NCI-H2171 (cell line): Measurements from ENCODE around the gene MAPK6.
"Not testable (repeated sequence)": the region's sequence is repeated elsewhere in the genome, so short reads cannot be mapped to it uniquely, and the experiment has no call there.

Experiments used
- DNase-seq: peaks from one replicate; lab custom pipeline; 2025; lab: John Stamatoyannopoulos, UW

MAPK6 gene

DNA sequence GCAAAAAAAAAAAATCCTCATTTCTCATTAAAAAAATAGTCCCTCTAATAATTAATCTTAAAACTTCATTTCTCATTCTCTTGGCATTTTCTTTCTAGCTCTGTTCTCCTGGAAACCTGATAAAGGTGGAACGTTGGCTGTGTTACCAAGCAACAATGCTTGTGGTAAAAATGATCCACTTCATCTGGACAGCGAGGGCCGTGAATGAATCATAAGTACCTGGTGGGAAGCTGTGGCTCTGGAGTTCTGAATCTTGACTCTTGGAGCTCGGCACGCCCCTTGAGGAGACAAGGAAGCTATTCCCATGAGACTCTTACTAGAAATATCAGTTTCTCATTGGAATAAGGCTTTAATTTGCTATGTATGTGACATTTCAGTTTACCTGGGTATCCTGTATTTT, 61.0 kb downstream of the MAPK6 start:
- no peak for DNase-seq

DNA sequence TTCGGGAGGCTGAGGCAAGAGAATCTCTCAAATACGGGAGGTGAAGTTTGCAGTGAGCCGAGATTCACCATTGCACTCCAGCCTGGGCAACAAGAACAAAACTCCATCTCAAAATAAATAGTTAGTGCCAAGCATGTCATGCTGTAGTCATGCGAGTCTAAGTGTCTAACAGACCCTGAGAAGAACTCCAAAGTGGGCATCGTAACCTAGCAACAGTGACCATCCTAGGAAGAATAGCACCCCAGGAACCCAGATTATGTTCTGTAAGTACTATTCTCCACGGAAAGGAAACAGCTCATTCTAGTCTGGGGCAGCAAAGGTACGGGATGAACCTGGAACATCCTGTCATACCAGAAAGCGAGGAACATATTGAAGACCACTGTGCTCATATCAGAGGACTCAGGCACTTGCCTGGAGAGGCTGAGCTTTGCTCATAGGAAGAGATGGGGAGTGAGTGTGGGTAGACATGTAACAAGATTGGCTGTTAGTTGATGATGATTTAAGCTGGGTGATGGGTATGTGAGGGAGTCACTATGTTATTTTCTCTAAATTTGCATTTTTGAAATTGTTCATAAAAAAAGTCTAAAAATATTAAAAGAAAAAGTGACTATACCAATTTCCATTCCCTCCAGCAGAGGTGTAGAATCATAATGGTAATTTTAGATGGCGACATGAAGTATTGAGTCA, 61.8 kb downstream of the MAPK6 start:
- no peak for DNase-seq

DNA sequence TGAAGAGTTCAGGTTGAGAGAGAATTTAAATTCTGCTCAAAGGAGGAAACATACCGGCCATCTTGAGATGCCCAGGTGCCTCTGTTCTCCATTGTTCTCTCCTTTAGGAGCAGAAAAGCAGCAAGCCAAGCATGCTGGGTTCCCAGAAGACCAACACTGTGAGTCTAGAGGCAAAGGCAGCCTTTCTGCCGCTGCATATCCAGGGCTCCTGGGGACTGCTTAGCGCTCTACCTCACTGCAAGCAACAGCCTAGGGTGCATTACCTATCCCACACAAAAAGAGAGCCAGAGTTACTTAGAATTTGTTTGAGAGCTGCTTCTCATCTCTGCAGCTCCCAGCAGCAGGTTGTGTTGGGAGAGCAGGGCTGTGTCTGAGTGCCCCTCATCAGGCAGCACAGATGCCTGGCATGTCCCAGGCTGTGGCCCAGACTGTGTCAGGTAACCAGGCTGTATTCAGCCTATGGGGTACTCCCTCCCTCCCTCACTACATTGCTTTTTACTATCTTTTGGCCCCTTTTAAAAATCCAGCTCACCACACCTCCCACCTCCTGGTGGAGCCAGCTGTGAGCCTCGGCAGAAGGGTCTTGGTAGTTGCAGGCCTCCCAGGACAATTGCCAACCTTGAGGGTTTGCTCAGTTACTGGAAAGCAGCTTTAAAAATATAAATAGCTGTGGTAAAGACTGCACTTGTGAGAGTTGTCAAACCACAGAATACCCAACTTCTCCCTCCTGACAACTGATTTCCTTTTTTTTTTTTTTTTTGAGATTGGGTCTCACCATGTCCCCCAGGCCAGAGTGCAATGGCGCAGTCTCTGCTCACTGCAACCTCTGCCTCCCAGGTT, 63.4 kb downstream of the MAPK6 start:
- DNase-seq, result no peak

DNA sequence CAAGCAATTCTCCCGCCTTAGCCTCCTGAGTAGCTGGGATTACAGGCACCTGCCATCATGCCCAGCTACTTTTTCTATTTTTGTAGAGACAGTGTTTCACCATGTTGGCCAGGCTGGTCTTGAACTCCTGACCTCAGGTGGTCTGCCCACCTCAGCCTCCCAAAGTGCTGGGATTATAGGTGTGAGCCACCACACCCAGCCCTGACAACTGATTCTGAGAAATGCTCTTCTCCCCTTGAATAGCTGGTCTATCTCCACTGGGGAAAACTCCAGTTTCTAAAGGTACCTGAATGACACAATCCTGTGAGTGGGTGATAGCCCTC, 64.0 kb downstream of the MAPK6 start:
- not testable (repeated sequence) for DNase-seq

DNA sequence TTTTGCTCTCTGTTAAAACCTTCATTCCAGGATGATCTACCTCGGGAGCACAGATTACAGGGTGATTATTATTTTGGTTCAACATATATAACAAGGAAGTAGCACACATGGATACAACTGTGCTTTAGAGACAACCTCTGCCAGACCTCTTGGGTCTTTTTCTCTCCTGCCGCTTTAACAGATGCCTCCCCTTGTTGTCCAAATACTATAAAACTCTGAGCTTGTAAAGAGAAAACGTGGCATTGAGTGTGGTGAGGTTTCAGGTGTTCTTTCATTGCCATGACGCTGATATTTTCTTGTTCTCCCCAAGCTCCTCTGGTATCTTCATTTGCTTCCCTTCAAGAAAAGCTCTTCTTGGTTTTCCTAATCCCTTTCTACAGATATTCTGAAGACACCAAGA, 64.6 kb downstream of the MAPK6 start:
- no peak for DNase-seq

DNA sequence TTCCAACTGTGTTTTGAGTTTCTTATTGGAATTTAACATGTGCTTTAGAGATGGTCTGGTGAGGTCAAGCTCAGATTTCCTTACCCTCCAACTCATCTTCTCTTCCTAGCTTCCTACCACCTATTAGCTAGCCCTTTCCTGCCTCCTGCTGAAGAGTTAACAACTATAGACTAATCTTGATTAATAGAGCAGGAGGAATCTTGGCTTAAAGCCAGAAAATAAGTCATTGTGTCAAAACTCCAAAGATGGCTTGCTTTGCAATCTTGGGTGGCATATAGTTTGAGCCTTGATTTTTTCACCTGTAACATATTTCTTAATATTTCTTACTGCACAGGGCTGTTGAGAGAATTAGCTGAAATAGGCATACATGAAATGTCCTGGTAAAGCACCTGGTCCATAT, 66.3 kb downstream of the MAPK6 start:
- DNase-seq, result no peak

DNA sequence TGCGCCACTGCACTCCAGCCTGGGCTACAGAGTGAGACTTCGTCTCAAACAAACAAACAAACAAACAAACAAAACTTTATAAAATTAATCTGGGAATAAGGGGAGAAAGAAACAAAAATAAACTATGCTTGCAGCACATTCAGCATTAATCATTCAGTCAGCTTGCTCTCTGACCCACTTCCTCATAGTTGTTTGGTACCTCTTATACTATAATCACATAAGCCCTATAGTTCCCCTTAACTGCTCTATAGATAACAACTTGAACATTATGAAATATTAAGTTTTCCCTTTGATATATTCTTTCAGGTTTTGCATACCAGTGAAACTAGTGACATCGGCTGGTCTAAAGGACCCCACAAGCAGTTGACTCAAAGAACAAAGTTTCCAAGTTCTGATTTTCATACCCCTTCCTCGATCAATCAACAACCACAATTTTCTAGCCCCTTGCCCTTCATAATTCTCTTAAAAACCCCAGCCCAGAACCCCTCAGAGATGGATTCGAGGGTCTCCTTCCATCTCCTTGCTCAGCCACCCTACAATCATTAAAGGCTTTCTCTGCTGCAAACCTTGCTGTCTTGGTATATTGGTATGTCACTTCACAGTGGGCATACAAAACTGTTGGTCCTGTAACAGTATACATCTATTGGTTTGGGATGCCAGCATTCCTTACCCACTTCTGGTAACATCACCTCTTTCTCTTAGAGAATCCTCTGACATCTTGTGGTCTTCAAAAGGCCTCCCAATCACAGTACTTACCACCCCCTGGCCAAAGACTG, 67.2 kb downstream of the MAPK6 start:
- no peak for DNase-seq

DNA sequence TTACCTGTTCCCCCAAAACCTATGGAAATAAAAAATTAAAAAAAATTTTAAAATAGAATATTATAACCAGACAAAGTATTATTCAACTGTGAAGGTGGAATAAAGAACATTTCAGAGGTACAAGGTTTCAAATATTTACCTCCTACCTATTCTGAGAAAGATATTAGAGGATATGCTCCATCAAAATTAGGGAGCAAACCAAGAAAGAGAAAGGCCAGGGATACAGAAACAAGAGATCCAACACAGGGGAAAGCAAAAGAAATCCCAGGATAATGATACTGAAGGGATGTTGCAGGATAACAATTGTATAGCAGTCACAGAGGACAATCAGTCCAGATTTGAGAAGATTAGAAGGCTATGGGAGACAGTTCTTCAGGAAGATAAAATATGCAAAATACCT, 71.2 kb downstream of the MAPK6 start:
- DNase-seq, result no peak

DNA sequence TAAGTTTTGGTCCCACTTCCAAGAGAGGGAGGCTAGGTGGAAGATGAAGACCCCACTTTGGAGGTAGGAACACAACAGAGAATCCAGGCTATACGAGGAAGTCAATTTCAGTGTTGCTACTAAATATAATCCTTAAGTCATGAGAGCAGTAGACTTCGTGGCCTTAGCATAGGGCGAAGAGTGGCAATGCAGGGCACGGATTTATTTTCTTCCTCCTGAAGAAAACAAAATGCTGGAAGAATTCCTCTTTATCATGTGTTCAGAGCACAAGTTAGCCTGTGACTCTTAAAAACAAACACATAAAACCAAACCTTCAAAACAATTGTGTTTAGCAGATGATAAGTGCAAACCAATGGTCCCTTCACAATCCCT, 74.1 kb downstream of the MAPK6 start:
- no peak for DNase-seq

DNA sequence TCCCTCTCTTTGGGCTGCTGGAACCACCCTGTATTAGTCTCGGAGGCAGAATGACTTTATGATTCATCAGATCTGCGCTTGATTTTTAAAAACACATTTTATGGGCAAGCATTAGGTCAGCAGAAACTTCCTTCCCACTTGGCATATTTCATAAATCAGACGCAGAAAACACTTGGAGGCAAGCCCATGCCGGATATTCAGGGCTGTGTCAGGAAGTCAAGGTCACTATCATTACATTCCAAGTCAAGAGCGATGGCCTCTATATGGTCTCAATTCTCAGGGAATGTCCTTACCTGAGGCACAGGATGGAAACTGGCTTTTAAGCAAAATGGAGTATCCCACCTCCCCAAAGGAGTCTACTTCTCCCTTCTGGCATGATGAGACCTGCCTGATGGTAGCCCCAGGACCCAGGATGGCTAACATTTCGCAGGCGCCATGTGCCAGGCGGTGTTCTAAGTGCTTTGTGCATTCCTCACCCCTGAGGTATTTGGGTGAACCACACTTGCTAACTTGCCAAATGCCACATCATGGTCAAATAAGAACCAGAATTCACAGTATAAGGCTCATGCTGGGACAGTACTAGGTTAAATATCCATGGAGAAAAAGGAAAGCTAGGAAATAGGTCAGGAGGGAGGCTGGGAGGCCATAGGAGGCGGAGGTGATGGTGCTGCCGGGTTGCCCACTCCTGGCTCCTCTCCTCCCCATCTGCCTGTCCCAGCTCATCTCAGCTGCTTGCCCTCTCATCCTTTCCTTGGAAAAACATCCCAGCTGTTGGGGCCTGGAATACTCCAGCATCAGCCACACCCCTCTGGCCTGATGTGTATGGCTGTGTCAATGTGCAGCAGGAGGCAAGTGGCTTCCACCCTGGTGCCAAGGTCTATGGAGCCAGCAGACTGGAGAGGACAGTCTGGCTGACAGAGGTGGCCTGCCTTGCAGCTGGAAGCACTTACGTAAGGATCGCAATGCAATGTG, 74.8 kb downstream of the MAPK6 start:
- peak; percentile 29 for DNase-seq

DNA sequence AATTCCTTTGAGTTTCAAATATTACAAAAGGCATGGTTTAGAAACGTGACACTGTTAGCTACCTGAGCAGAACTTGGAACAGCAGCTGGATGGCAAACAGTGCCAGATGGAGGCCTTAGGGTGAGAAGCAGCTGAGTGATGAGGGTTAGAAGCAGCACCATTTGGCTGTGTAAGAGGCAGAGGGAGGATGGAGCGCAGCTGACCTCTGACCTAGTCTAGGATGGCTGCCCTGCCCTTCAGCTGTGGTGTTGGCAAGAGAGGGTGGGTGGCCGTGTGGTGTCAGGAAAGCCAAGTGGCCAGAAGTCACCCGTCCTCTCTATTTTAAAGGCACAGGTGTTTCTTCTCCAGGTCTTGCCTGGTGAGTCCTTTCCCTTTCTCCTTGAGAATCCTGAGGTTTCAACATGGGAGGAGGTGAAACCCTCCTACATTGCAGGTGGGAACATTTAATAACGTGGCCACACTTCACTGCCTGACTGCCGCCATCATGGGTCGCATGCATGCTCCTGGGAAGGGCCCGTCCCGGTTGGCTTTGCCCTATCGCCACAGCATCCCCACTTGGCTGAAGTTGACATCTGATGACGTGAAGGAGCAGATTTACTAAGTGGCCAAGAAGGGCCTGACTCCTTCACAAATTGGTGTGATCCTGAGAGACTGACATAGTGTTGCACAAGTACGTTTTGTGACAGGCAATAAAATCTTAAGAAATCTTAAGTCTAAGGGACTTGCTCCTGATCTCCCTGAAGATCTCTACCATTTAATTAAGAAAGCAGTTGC, 76.0 kb downstream of the MAPK6 start:
- peak; percentile 66 for DNase-seq

DNA sequence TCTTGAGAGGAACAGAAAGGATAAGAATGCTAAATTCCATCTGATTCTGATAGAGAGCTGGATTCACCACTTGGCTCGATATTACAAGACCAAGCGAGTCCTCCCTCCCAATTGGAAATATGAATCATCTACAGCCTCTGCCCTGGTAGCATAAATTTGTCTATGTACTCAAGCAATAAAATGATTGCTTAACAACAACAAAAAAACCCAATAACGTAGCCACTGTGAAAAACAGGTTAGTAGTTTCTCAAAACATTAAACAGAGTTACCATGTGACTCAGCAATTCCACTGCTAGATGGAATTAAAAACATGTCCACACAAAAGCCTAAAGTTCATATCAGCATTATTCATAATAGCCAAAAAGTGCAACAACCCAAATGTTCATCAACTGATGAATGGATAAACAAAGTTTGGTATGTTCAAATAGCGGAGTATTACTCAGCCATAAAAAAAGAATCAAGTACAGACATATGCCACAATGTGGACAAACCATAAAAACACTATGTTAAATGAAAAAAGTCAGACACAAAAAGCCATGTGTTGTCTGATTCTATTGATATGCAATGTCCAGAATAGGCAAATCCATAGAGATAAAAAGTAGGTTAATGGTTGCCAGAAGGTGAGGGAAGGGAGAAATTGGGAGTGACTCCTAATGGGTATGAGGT, 76.7 kb downstream of the MAPK6 start:
- no peak for DNase-seq

DNA sequence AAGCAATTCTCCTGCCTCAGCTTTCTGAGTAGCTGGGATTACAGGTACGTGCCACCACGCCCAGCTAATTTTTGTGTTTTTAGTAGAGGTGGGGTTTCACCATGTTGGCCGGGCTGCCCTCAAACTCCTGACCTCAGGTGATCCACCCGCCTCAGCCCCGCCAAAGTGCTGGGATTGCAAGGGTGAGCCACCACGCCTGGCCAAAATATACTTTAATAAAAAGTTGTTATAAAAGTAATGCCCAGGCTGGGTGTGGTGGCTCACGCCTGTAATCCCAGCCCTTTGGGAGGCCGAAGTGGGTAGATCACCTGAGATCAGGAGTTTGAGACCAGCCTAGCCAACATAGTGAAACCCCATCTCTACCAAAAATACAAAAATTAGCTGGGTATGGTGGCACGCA, 77.5 kb downstream of the MAPK6 start:
- DNase-seq, result not testable (repeated sequence)

DNA sequence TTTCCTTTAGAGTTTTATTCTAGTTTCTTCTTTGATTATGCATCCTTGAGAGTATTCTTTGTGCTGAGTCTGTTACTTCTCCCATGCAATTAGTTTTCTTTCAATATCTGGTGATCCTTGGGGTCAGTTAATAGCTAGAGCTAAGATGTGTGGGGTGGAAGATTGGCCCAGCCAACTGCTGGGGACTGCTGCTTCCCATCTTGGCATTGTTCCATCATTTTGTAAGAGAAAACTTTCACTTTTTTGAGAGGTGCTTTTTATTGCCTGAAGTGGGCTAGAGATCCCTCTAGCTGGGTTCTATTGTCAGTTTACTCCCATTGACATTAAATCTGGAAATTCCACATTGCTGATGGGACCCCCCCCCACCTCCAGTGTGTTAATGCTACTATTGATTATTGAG, 78.2 kb downstream of the MAPK6 start:
- no peak for DNase-seq

DNA sequence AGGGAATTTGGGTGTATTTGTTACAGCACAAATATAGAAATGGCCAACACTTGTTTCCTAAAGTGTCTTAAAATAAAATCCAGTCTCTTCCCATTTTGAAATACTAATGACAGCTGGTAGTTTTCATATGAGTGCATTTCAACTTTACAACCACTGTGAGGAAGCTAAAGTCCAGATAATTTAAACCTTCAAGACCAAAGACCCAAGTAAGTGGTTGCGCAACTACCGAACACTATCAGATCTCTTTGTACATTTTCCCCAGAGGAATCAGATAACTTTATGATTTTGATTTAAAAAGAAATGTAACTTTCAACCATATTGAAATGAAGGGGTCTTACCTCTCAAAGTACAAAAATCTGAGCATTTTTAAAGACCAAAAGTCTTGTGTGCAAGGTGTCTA, 79.3 kb downstream of the MAPK6 start:
- DNase-seq, result no peak

DNA sequence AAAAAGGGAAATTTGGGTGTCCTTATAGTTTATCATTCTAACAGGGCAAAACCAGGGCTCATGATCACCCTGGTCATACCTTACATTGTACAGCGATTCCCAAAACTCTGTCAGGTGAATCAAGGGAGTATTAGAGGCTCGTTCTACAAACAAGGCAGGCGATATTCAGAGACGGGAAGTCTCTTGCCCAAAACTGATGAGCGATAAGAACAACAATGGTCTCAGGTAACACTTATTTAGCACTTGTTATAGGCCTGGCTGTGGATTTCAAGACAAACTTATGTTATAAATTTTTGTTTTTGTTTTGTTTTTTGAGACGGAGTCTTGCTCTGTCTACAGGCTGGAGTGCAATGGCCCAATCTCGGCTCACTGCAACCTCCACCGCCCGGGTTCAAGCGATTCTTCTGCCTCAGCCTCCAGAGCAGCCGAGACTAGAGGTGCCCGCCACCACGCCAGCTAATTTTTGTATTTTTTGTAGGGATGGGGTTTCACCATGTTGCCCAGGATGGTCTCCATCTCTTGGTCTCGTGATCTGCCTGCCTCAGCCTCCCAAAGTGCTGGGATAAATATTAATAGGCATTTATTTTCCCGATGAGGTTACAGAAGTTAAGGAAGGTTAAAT, 80.7 kb downstream of the MAPK6 start:
- no peak for DNase-seq

DNA sequence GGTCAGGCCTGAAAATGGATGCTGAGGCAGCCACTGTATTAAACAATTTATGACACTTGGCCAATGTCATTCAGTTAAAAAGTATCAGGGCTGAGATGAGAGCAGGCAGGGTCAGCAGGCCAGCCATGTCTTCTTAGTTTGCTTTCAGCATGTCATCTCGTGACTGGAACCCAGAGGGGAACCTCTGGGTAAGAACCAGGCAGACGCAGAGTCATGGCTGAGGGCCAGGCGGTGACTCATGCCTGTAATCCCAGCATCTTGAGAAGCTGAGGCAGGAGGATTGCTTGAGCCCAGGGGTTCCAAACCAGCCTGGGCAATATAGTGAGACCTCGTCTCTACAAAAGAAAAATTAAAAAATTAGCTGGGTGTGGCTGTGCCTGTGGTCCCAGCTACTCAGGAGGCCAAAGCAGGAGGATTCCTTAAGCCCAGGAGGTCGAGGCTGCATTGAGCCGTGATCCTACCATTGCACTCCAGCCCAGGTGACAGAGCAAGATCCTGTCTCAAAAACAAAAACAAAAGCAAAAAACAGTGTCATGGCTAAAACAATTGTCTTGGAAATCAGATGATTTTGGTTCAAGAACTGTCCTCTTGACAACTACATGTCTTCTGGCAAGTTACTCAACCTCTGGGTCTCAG, 81.9 kb downstream of the MAPK6 start:
- no peak for DNase-seq

DNA sequence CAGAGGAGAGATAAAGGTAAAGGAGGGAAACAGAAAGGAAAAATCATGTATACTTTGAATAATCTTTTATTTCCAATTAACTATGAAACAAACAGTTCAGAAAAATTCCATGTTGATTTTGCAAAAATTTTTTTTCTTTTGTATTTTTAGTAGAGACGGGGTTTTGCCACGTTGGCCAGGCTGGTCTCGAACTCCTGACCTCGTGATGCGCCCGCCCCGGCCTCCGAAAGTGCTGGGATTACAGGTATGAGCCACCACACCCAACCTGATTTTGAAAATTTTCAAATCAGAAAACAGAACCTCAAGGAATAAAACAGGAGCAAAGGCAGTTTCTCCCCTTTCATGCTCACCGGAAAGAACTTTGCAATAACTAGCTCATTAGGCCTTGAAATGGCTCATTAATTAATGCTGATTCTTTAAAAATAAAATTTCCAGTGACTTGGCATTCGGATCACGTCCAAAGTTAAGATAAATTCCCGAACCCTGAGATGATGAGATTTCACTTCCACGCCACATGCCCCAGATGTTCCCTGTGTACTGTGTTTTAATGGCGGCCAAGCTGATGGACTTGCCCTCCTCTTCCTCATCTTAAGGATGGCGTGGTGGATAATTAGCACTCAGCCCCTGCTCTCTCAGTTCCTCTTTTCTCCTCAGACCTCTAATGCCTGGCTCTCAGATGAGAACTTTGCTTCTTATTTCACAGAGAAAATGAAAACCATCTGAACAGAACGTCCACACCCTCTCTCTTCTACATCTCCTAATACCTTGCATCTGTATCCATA, 82.7 kb downstream of the MAPK6 start:
- no peak for DNase-seq

DNA sequence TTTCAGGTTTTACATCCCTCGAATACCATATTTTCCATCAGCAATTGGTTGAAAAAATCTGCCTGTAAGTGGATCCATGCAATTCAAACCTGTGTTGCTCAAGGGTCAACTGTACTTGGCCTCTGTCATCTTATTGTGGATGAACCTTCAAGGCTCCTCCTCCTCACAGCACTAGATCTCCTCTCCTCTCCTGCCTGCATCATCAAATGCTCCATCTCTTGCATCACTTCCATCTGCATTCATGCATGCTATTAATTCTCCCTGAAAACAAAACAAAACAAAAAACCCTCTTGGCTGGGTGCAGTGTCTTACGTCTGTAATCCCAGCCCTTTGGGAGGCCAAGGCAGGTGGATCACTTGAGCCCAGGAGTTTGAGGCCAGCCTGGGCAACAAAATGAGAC, 83.4 kb downstream of the MAPK6 start:
- DNase-seq, result no peak
